Measurements from ENCODE around the gene CNIH1.
A peak's percentile ranks its signal among the peaks of the same experiment; 100 is the strongest.
"Not testable (repeated sequence)": the region's sequence is repeated elsewhere in the genome, so short reads cannot be mapped to it uniquely, and the experiment has no call there.

Gene CNIH1

GRCh38 chr14:54425537-54426274 is 15.5 kb downstream of the CNIH1 start:
- no peak for DNase-seq

GRCh38 chr14:54425068-54425467 is 16.1 kb downstream of the CNIH1 start:
- DNase-seq: no peak

- DNase-seq: no peak
Measured at GRCh38 chr14:54424479-54424901, 16.7 kb downstream of the CNIH1 start.

- no peak for DNase-seq
Measured at GRCh38 chr14:54423991-54424390, 17.2 kb downstream of the CNIH1 start.

GRCh38 chr14:54420478-54421142 is 20.6 kb downstream of the CNIH1 start:
- DNase-seq: no peak

GRCh38 chr14:54411371-54411770 is 29.8 kb downstream of the CNIH1 start:
- no peak for DNase-seq

- no peak for DNase-seq
Measured at GRCh38 chr14:54410215-54410614, 31.0 kb downstream of the CNIH1 start.

- not testable (repeated sequence) for DNase-seq
Measured at GRCh38 chr14:54403401-54404005, 37.7 kb downstream of the CNIH1 start.

- no peak for DNase-seq
Measured at GRCh38 chr14:54399560-54399959, 41.6 kb downstream of the CNIH1 start.

GRCh38 chr14:54396493-54397335 is 44.5 kb downstream of the CNIH1 start, which contains the start of gene CDKN3:
Gene CDKN3 (plus strand): TSS chr14:54397007. CDS start chr14:54397069, 62 bp downstream.
- DNase-seq: peak; percentile 97

GRCh38 chr14:54396183-54396492 is 45.0 kb downstream of the CNIH1 start:
- no peak for DNase-seq

- no peak for DNase-seq
Measured at GRCh38 chr14:54395716-54396115, 45.5 kb downstream of the CNIH1 start.

GRCh38 chr14:54395284-54395683 is 45.9 kb downstream of the CNIH1 start:
- no peak for DNase-seq

GRCh38 chr14:54394596-54394995 is 46.6 kb downstream of the CNIH1 start:
- DNase-seq: no peak

- DNase-seq: not testable (repeated sequence)
Measured at GRCh38 chr14:54392986-54393884, 47.9 kb downstream of the CNIH1 start.

- no peak for DNase-seq
Measured at GRCh38 chr14:54392131-54392859, 48.9 kb downstream of the CNIH1 start.

GRCh38 chr14:54387328-54387727 is 53.8 kb downstream of the CNIH1 start:
- no peak for DNase-seq

- DNase-seq: no peak
Measured at GRCh38 chr14:54385556-54385955, 55.6 kb downstream of the CNIH1 start.

- DNase-seq: no peak
Measured at GRCh38 chr14:54383835-54384234, 57.3 kb downstream of the CNIH1 start.

GRCh38 chr14:54381821-54382220 is 59.4 kb downstream of the CNIH1 start:
- DNase-seq: no peak

GRCh38 chr14:54380558-54380957 is 60.6 kb downstream of the CNIH1 start:
- DNase-seq: not testable (repeated sequence)
